ENCODE measurements around the gene SUV39H1.

Gene SUV39H1

DNA sequence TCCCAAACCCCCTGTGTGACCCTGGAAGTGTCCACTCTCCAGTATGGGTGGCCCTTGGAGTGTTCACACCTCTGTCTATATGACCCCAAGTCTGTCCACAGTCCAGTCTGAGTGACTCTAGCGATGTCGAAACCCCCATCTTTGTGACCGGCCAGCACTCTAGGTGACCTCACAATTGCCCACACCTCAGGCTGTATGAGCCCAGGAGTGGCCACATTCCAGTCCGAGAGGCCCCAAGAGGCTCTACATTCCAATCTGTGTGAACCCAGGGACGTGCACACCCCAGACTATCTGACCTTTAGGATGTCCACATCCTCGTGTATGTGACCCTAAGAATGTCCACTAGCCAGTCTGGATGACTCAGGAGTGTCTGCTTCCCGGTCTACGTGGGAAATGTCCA is 57.7 kb downstream of the SUV39H1 start:
- DNase-seq (ENCODE audit: insufficient read length, low spot score) (no peak), FAIRE-seq (no peak)
- TF ChIP-seq PAX5 (IDR thresholded peaks at IDR 0.05; ENCODE audit: insufficient read depth, low read length, severe bottlenecking) (no peak), POLR2AphosphoS5 (IDR thresholded peaks at IDR 0.05; ENCODE audit: low read depth, low read length) (no peak), POU2F2 (IDR thresholded peaks at IDR 0.05; ENCODE audit: low read depth, low read length) (no peak), TAF1 (IDR thresholded peaks at IDR 0.05; ENCODE audit: low read depth, low read length) (no peak), SPI1 (IDR thresholded peaks at IDR 0.05; ENCODE audit: low read depth, low read length) (no peak), POLR2A (IDR thresholded peaks at IDR 0.05; ENCODE audit: low read depth, low read length) (no peak)
